ENCODE measurements around the gene ZNF532. TPM values are rescaled to one million over a fixed set of nuclear protein-coding genes. Genes with fewer than 3 reads are reported as not detected.

The ZNF532 gene
- total RNA-seq, 4 donors from 2014 or later = 3.9 to 188 (median 12.7) TPM

DNA sequence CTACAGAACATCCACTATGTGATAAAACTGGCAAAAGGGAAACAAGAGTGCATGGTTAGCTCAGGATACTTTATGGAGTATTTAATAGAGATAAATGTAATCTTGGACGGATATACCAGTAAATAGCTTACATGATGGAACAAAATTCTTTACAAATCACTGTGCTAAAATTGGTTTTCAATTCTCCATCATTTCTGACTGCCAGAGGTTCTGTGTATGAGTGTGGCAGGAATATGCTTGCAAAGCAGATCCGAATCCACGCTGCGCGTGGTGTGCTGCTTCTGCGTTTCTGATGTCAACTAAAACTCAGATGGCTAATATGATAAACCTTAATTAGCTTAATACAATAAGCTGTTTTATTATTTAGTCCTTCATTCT lies 2.1 kb downstream of the ZNF532 start:
- Histone ChIP-seq H3K36me3 (no peaks in the 10 kb centered on the region), H3K27me3 (no peaks in the 10 kb centered on the region), H3K27ac (peak overlapping the region in 2 of 4 donors; percentile 22 to 89), H3K4me3 (no peak overlapping the region), H3K4me1 (peaks cover 0 to 31% (median 2%) of the 10 kb centered on the region in 4 donors), H3K9me3 (no peaks in the 10 kb centered on the region)
- no peak for DNase-seq
- TF ChIP-seq POLR2A (IDR thresholded peaks at IDR 0.05) = no peak
- TF ChIP-seq, protein P1, sequence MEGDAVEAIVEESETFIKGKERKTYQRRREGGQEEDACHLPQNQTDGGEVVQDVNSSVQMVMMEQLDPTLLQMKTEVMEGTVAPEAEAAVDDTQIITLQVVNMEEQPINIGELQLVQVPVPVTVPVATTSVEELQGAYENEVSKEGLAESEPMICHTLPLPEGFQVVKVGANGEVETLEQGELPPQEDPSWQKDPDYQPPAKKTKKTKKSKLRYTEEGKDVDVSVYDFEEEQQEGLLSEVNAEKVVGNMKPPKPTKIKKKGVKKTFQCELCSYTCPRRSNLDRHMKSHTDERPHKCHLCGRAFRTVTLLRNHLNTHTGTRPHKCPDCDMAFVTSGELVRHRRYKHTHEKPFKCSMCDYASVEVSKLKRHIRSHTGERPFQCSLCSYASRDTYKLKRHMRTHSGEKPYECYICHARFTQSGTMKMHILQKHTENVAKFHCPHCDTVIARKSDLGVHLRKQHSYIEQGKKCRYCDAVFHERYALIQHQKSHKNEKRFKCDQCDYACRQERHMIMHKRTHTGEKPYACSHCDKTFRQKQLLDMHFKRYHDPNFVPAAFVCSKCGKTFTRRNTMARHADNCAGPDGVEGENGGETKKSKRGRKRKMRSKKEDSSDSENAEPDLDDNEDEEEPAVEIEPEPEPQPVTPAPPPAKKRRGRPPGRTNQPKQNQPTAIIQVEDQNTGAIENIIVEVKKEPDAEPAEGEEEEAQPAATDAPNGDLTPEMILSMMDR (IDR thresholded peaks at IDR 0.05) = no peak

DNA sequence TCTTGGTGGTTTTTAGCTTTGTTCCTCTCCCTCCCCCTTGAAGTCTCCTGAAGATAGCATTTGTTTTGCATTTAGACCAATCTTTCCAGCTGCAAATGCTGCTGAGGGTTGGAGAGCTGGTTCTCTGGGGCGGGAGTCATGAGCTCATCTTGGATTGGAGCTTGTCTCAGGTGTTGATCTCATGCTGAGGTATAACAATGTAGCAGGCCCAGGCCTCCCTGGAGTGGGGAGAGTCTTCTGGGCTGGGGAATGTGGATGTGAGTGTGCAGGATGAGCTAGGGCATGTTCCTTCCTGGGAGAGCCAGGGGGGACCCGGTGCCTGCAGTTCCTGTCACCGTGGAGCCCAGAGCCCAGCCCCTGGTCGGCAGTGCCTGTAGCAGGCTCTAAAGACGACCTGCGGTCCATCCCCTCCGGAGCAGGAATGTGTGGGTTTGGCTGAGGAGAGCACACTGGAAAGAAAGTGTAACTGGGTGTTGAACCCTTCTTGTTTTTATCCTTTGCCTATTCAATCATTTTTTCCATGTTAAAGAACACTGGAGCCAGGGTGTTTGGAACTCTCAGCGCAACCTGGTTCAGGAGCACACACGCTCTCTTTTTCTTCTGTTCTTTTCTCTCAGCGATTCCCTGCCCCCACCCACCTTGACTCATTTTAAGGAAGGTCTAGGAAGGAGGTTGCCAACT lies 2.7 kb downstream of the ZNF532 start:
- no peak for DNase-seq
- Histone ChIP-seq H3K4me1 (peaks cover 0 to 29% (median 2%) of the 10 kb centered on the region in 4 donors), H3K36me3 (no peaks in the 10 kb centered on the region), H3K27ac (peak overlapping the region in 1 of 4 donors; percentile 35), H3K9me3 (no peaks in the 10 kb centered on the region), H3K27me3 (no peaks in the 10 kb centered on the region), H3K4me3 (no peak overlapping the region)
- TF ChIP-seq POLR2A (IDR thresholded peaks at IDR 0.05) = no peak
- TF ChIP-seq, protein P1 (IDR thresholded peaks at IDR 0.05) = no peak

DNA sequence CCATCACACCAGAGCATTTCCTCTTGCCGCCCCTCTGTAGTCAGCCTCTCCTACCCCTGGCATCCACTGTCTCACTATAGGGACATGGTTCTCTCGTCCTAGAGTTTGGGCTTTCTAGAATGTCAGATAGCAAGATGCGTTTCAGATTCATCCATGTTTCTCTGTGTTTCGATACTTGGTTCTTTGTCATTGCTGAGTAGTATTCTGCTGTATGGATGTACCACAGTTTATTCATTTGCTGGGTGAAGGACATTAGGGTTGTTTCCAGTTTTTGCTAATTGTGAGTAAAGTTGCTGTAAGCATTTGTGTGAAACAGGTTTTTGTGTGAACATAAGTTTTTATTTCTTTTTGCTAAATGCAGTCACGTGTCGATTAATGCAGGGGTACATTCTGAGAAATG lies 3.8 kb downstream of the ZNF532 start:
- DNase-seq = no peak
- no peaks in the 10 kb centered on the region for H3K27me3 ChIP-seq
- H3K27ac ChIP-seq = no peak overlapping the region
- H3K4me3 ChIP-seq = no peak overlapping the region
- H3K4me1 ChIP-seq = peaks cover 0 to 24% (median 2%) of the 10 kb centered on the region in 4 donors
- H3K9me3 ChIP-seq = no peaks in the 10 kb centered on the region
- TF ChIP-seq, protein P1 (IDR thresholded peaks at IDR 0.05) = no peak
- TF ChIP-seq POLR2A (IDR thresholded peaks at IDR 0.05) = no peak
- H3K36me3 ChIP-seq = no peaks in the 10 kb centered on the region

DNA sequence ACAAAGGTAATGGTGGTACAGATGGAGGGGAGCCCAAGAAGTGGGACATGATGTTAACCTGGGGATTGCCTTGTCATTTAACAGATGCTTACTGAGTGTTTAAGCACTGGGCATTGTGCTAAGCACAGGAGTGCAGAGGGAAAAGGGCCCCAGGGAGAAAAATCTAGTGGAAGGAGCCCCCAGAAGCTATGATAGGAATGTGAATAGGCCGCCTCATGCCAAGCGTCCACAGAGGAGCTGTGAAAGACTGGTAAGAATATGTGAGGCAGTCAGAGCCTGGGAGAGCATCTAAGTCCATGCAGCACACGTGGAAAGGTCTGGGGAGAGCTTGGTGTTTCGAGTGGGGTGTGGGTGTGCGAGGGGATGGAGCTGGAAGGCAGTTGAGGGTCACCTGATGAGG lies 5.5 kb downstream of the ZNF532 start:
- no peak overlapping the region for H3K4me3 ChIP-seq
- H3K9me3 ChIP-seq = no peaks in the 10 kb centered on the region
- TF ChIP-seq POLR2A (IDR thresholded peaks at IDR 0.05) = no peak
- TF ChIP-seq, protein P1 (IDR thresholded peaks at IDR 0.05) = no peak
- H3K4me1 ChIP-seq = peaks cover 0 to 7% (median 0%) of the 10 kb centered on the region in 4 donors
- H3K27ac ChIP-seq = no peak overlapping the region
- no peak for DNase-seq
- H3K27me3 ChIP-seq = no peaks in the 10 kb centered on the region
- no peaks in the 10 kb centered on the region for H3K36me3 ChIP-seq

DNA sequence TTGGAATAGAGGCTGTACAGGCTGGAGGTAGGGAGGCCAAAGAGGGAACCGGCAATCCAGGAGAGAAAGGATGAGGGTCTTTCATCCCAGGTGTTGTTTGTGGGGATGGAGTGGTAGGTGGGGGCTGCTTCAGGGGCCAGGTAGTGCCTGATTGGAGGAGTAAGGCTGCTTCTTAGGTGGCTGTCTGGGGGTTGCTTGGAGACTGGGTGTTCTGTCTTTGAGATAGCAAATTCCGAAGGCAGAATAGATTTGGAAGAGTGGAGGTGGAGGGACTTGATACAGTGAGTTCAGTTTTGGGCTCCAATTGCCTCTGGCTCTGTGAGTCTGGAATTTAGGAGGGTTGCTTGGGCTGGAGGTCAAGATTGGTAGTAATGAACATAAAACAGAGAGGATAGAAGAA lies 5.9 kb downstream of the ZNF532 start:
- no peaks in the 10 kb centered on the region for H3K36me3 ChIP-seq
- H3K27ac ChIP-seq = no peak overlapping the region
- H3K9me3 ChIP-seq = no peaks in the 10 kb centered on the region
- DNase-seq = no peak
- TF ChIP-seq, protein P1 (IDR thresholded peaks at IDR 0.05) = no peak
- no peak for TF ChIP-seq POLR2A (IDR thresholded peaks at IDR 0.05)
- H3K27me3 ChIP-seq = no peaks in the 10 kb centered on the region
- H3K4me3 ChIP-seq = no peak overlapping the region
- H3K4me1 ChIP-seq = peaks cover 0 to 3% (median 0%) of the 10 kb centered on the region in 4 donors

Measured in Peyer's patch (tissue), 4 donors.